Neural cell (in vitro differentiated cells): ENCODE measurements around the gene SRC. TPM values are rescaled to one million over a fixed set of nuclear protein-coding genes. Genes with fewer than 3 reads are reported as not detected.

Experiments used
- H2AFZ ChIP-seq: fragments of 200-600, 300-800 bp; sonication (generic), shearing (Covaris generic); 2 replicates; pipeline ENCODE4 v1.6.0; 2014; ENCODE audit warnings: low read depth, mild to moderate bottlenecking, antibody characterized with exemption, low read length, moderate library complexity
- H3F3A ChIP-seq: fragments of 200-600 bp; shearing (Covaris generic); 2 replicates; pipeline ENCODE4 v1.6.1; 2016; ENCODE audit warnings: mild to moderate bottlenecking, moderate library complexity, mixed read lengths, antibody characterized with exemption, low read length; ENCODE audit not compliant: insufficient read depth, poor library complexity, severe bottlenecking
- H3K27ac ChIP-seq: fragments of 200-600, 300-800 bp; sonication (generic), shearing (Covaris generic); 2 replicates; pipeline ENCODE4 v1.5.1; 2014; ENCODE audit warnings: mild to moderate bottlenecking, low read length, moderate library complexity
- H3K27me3 ChIP-seq: fragments of 300-800, 200-600 bp; sonication (generic), shearing (Covaris generic); 2 replicates; pipeline ENCODE4 v1.6.0; 2014; ENCODE audit warnings: mild to moderate bottlenecking, low read depth, low read length, moderate library complexity; ENCODE audit not compliant: insufficient read depth
- H3K36me3 ChIP-seq: fragments of 300-800, 200-600 bp; sonication (generic), shearing (Covaris generic); 2 replicates; pipeline ENCODE4 v1.5.1; 2014; ENCODE audit warnings: mild to moderate bottlenecking, antibody characterized with exemption, low read length, moderate library complexity; ENCODE audit not compliant: insufficient read depth
- H3K4me2 ChIP-seq: fragments of 300-800, 200-600 bp; sonication (generic), shearing (Covaris generic); 2 replicates; pipeline ENCODE4 v1.6.0; 2014; ENCODE audit warnings: mild to moderate bottlenecking, low read length
- H3K4me3 ChIP-seq: fragments of 300-800, 200-600 bp; sonication (generic), shearing (Covaris generic); 2 replicates; pipeline ENCODE4 v1.5.1; 2014; ENCODE audit warnings: mild to moderate bottlenecking, low read length, moderate library complexity
- H3K79me2 ChIP-seq: fragments of 200-600 bp; shearing (Covaris generic); replicated peaks from 2 replicates; pipeline ENCODE4 v1.6.0; 2014; ENCODE audit warnings: mild to moderate bottlenecking, low read length, moderate library complexity; ENCODE audit not compliant: insufficient read depth
- H3K9ac ChIP-seq: fragments of 300-800, 200-600 bp; sonication (generic), shearing (Covaris generic); 2 replicates; pipeline ENCODE4 v1.6.1; 2016; ENCODE audit warnings: mild to moderate bottlenecking, low read length, mixed read lengths
- H3K9me2 ChIP-seq: fragments of 200-600 bp; shearing (Covaris generic); 2 replicates; pipeline ENCODE4 v1.6.1; 2016; ENCODE audit warnings: mild to moderate bottlenecking, low read length, mixed read lengths; ENCODE audit not compliant: insufficient read depth
- H3K9me3 ChIP-seq: fragments of 200-600, 300-800 bp; sonication (generic), shearing (Covaris generic); 2 replicates; pipeline ENCODE4 v1.6.1; 2016; ENCODE audit warnings: mild to moderate bottlenecking, mixed run types, low read length, moderate library complexity, mixed read lengths
- H4K20me1 ChIP-seq: fragments of 200-600 bp; shearing (Covaris generic); 2 replicates; pipeline ENCODE4 v1.6.1; 2016; ENCODE audit warnings: mild to moderate bottlenecking, mixed run types; ENCODE audit not compliant: insufficient read depth
- CTCF ChIP-seq: fragments of 450-650 bp; IDR thresholded peaks from 2 replicates; pipeline ENCODE4 v1.5.1; 2014; ENCODE audit warnings: antibody characterized with exemption, mild to moderate bottlenecking, moderate library complexity; ENCODE audit not compliant: poor library complexity, severe bottlenecking
- EP300 ChIP-seq: fragments of 450-650 bp; conservative IDR thresholded peaks from 2 replicates; pipeline ENCODE4 v1.6.1; 2014; ENCODE audit warnings: antibody characterized with exemption, mild to moderate bottlenecking, moderate library complexity; ENCODE audit not compliant: poor library complexity, severe bottlenecking
- EZH2 ChIP-seq: fragments of 200-600, 300-800 bp; shearing (Covaris generic), sonication (generic); IDR thresholded peaks from 2 replicates; pipeline ENCODE4 v1.6.1; 2014; ENCODE audit warnings: antibody characterized with exemption, low read length, borderline replicate concordance, mild to moderate bottlenecking; ENCODE audit not compliant: insufficient read depth, poor library complexity, severe bottlenecking
- MXI1 ChIP-seq: fragments of 450-650 bp; conservative IDR thresholded peaks from 2 replicates; pipeline ENCODE4 v1.6.1; 2014; ENCODE audit warnings: antibody characterized with exemption, mild to moderate bottlenecking; ENCODE audit not compliant: poor library complexity, severe bottlenecking
- POLR2AphosphoS5 ChIP-seq: IDR thresholded peaks from 2 replicates; pipeline ENCODE4 v1.6.1; 2012
- RAD21 ChIP-seq: fragments of 450-650 bp; conservative IDR thresholded peaks from 2 replicates; pipeline ENCODE4 v1.6.1; 2014; ENCODE audit warnings: antibody characterized with exemption, mild to moderate bottlenecking, moderate library complexity
- REST ChIP-seq: IDR thresholded peaks from 2 replicates; pipeline ENCODE4 v1.6.1; 2012; ENCODE audit warnings: borderline replicate concordance
- SMC3 ChIP-seq: fragments of 450-650 bp; conservative IDR thresholded peaks from 2 replicates; pipeline ENCODE4 v1.6.1; 2014; ENCODE audit warnings: antibody characterized with exemption, mild to moderate bottlenecking, moderate library complexity; ENCODE audit not compliant: poor library complexity
- TAF1 ChIP-seq: IDR thresholded peaks from 2 replicates; pipeline ENCODE4 v1.6.1; 2012; ENCODE audit warnings: low read depth
- polyA plus RNA-seq: library from polyadenylated mRNA; depleted of rRNA; stranded (reverse); fragments of >200 nt; gene quantifications from 2 replicates; pipeline ENCODE4 v1.2.3, GENCODE V29; 2014

Gene SRC
- polyA plus RNA-seq, 1 donor from 2014 or later, result 39.0 TPM

DNA sequence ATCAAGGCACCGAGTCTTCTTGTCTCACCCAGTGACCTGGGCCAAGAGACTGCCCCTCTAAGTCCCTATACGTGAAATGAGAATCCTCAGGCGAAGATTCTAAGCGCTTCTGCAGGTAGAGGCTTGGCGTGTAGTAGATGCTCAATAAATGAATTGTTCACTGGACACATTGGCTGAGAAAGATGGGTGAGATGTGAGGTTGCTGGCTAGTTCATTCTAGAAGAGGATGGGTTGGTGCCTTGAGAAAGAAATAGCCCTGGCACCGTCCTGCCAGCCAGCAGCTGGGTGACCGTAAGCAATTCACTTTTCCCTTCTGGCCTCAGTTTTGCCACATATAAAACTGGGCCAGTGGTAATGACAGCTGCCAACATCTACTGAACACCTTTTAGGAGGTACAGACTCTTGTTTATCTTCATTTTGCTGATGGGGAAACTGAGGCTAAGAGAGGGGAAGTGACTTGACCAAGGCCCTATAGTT is 1.4 kb downstream of the SRC start:
- Histone ChIP-seq H3K79me2 (peaks cover 56% of the 10 kb centered on the region), H2AFZ (no peak overlapping the region), H3K9ac (peak overlapping the region; percentile 78), H3K4me3 (peak overlapping the region; percentile 81), H3K9me3 (no peaks in the 10 kb centered on the region), H4K20me1 (no peaks in the 10 kb centered on the region), H3K27me3 (no peaks in the 10 kb centered on the region), H3K4me2 (peak overlapping the region; percentile 89), H3F3A (no peaks in the 10 kb centered on the region), H3K36me3 (no peaks in the 10 kb centered on the region), H3K27ac (no peak overlapping the region), H3K9me2 (no peaks in the 10 kb centered on the region)
- no peak for TF ChIP-seq TAF1
- TF ChIP-seq EZH2, result no peak
- TF ChIP-seq MXI1, result no peak
- TF ChIP-seq REST, result no peak
- TF ChIP-seq POLR2AphosphoS5, result no peak
- no peak for TF ChIP-seq CTCF

DNA sequence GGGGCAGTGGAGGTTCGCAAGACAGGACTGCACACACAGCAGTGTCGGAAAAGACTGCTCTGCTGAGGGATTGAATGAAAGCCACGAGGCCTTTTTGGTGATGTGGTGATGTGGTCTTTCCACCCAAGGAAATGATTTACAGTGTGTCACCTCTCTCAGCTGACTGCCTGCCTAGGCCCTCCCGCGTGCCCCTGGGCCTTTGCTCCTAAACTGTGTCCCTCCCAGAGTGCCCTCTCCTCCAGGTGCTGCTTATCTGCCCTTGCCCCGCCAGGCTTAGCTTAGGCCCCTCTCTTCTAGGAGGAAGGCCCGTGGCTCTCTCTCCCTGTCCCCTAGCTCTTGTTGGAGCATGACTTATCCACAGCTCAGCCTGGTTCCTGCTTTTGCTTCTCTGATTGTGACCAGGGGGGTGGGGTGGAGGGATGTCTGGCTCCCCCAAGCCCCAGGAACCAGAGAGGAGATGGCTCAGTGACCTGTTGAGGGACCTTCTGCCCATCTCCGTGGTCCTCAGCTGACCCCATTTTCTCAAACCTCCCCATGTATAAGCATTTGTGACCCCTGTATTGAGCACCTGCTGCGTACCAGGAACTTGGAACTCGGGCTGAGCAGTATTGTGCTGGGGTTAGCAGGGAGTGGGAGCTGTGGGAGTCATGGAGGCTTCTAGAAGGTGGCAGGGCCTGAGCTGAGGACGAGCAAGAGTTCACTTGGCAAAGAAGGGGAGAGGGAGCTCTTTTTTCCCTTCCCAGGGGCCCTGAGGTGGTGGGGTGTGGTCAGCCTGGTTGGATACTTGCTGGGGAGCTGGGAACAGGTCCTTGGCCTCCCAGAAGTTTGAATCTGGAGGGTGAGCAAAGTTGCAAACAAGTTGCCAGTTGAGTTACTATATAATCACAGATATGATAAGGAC is 2.2 kb downstream of the SRC start:
- Histone ChIP-seq H3K4me2 (no peak overlapping the region), H2AFZ (no peak overlapping the region), H4K20me1 (no peaks in the 10 kb centered on the region), H3K9me2 (no peaks in the 10 kb centered on the region), H3K27ac (no peak overlapping the region), H3K36me3 (no peaks in the 10 kb centered on the region), H3F3A (no peaks in the 10 kb centered on the region), H3K9ac (no peak overlapping the region), H3K79me2 (peaks cover 64% of the 10 kb centered on the region), H3K27me3 (no peaks in the 10 kb centered on the region), H3K4me3 (peak overlapping the region; percentile 81), H3K9me3 (no peaks in the 10 kb centered on the region)
- TF ChIP-seq RAD21 (no peak), SMC3 (no peak), REST (no peak), POLR2AphosphoS5 (no peak), TAF1 (no peak), CTCF (no peak), MXI1 (no peak), EZH2 (no peak), EP300 (no peak)
